GM18507 (cell line): Measurements from ENCODE around the gene OR4F6.
"Not testable (repeated sequence)": the region's sequence is repeated elsewhere in the genome, so short reads cannot be mapped to it uniquely, and the experiment has no call there.

Experiments used
- DNase-seq: peaks from one replicate; pipeline ENCODE4 v3.0.0; 2011; ENCODE audit warnings: low read depth; ENCODE audit not compliant: insufficient read length; ENCODE audit errors: extremely low spot score
- FAIRE-seq: peaks from 2 replicates; lab custom pipeline; 2011; peaks lifted over from hg19 to GRCh38; lab: Jason Lieb, UNC

The OR4F6 gene

GRCh38 chr15:101803209-101803608 is at the start of gene OR4F6:
TSS of gene OR4F6 (plus strand) at chr15:101803509. CDS start at chr15:101805720, 2,211 bp downstream.
- DNase-seq (no peak), FAIRE-seq (no peak)

GRCh38 chr15:101764669-101765339 is 38.5 kb upstream of the OR4F6 start:
- DNase-seq, FAIRE-seq: not testable (repeated sequence)

GRCh38 chr15:101765340-101765671 is 38.0 kb upstream of the OR4F6 start:
- DNase-seq, FAIRE-seq: not testable (repeated sequence)

GRCh38 chr15:101765772-101766456 is 37.4 kb upstream of the OR4F6 start:
- no peak for FAIRE-seq
- no peak for DNase-seq

DNA sequence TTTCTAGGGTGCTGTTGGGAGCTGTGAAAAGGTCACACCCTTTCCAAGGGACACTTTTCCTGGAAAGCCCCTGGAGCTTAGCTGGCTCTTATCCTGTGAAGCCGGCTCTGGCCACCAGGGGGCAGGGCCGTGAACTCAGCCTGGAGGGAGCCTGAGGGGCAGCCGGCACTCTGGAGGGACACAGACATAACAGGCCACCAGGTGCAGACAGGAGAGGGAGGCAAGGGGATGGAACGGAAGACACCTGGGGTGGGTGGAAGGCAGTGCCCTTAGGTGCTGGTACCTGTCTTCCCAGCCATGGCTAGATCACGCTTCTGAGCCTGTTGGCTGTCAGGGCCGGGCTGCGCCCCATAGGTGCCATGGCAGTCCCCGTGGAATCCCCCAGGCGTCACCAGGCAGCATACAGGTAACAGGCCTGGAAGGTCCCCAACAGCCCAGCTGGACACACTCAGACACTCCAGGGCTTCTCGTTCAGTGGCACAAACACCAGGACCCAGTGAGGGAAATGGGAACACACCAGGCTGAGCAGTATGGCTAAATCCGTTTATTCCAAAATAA is 36.1 kb upstream of the OR4F6 start:
- not testable (repeated sequence) for DNase-seq
- peak; percentile 72 for FAIRE-seq

- no peak for DNase-seq
- no peak for FAIRE-seq
Measured at GRCh38 chr15:101772921-101773320, 30.4 kb upstream of the OR4F6 start.

- FAIRE-seq, result no peak
- DNase-seq, result no peak
Measured at GRCh38 chr15:101773496-101774100, 29.7 kb upstream of the OR4F6 start.

DNA sequence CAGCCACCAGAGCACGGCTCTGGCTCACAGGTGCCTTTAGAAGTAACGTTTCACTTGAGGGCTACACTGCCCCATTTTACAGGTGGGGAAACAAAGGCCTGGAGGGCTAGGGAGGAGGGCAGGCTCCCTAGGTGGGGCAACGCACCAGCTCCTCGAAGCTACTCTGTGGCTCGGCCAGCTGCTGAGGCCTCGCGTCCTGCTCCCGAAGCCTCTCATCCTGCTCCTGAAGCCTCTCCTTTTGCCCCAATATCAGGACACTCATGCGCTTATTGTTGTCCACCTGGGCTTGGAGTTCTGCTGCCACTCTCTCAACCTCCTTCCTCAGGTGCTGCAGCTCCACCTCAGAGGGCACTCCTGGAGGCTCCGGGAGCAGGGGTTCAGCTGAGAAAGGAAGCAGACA is 28.2 kb upstream of the OR4F6 start:
- FAIRE-seq (no peak), DNase-seq (no peak)

- not testable (repeated sequence) for FAIRE-seq, DNase-seq
Measured at GRCh38 chr15:101778576-101778975, 24.7 kb upstream of the OR4F6 start.

DNA sequence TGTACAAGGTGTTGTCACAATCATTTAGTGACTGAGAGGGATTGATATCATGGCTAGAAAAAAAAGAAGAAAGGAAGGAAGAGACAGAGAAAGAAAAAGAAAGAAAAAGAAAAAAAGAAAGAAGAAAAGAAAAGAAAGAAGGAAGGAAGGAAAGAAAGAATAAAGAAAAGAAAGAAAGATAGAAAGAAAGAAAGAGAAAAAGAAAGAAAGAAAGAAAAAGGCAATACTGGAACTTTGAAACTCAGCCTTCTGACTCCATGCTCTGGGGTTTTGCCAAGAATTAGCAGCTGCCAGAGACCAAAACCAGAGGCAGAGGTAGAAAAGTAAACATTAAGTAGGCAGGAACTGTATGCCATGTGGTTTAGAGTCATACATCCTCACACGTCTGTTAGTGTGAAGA is 23.1 kb upstream of the OR4F6 start:
- not testable (repeated sequence) for FAIRE-seq, DNase-seq

- DNase-seq (no peak), FAIRE-seq (no peak)
Measured at GRCh38 chr15:101781928-101782327, 21.4 kb upstream of the OR4F6 start.

DNA sequence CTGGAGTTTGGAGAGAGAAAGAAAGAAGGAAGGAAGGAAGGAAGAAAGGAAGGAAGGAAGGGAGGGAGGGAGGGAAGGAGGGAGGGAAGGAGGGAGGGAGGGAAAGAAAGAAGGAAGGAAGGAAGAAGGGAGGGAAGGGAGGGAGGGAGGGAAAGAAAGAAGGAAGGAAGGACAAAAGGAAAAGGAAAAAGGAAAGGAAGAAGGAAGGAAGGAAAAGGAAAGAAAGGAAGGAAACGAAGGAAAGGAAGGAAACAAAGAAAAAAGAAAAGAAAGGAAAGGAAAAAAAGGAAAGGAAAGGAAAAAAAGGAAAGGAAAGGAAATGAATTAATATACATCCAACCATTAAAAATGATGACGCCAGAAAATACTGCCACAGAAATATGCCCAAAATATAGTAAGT is 18.7 kb upstream of the OR4F6 start:
- no peak for FAIRE-seq
- no peak for DNase-seq

DNA sequence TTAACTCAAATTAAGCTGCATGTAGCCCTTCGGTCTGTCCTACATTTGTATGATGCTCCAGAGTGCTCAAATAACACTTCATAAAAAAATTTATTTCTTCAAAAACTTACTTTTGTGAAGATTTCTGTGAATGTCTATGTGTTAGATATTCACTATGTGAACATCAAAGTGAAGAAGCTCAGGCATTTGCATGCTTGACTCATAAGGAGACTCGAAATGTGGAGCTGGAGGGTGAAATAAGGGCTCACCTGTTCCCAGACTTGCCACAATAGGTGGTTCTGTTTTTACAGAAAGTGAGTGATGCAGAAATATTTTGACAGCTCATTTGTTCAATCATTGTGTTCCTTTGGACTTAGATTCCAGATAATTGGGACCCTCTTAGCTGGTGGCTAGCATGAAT is 16.9 kb upstream of the OR4F6 start:
- FAIRE-seq, DNase-seq: not testable (repeated sequence)

- FAIRE-seq, DNase-seq: not testable (repeated sequence)
Measured at GRCh38 chr15:101788001-101788400, 15.3 kb upstream of the OR4F6 start.

DNA sequence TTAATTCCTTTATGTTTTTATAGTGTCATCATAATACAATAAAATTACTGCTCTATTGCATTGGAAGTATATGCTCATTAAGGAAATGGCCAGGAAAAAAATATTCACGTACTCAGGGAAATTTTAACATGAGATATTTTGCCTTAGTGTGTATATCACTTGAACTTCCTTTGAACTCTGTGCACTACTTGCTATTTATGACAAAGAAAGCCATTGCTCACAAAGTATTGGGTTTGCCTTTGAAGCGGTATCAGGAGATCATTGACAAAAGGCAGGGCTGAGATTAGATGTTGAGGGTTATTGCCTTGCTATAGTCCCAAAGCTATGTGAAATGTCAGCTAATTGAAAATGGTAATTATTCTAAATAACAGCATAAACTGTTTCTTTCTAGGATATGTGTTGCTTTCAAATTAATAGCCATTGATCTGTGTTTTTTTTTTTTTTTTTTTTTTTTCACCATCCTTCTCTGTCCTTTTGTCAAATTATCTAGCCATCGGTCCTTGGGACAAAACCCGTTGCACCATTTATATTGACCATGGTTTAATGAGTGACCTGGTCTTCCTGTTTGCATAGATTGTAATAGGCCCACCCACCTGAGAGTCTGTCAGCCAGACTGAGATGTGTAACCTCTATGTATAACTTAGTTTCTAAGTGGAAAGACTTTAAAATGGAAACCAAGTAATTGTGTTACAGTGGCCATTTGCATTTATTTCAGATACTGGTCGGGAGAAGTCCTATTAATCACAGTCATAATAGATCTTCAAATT is 14.6 kb upstream of the OR4F6 start:
- FAIRE-seq, DNase-seq: not testable (repeated sequence)

DNA sequence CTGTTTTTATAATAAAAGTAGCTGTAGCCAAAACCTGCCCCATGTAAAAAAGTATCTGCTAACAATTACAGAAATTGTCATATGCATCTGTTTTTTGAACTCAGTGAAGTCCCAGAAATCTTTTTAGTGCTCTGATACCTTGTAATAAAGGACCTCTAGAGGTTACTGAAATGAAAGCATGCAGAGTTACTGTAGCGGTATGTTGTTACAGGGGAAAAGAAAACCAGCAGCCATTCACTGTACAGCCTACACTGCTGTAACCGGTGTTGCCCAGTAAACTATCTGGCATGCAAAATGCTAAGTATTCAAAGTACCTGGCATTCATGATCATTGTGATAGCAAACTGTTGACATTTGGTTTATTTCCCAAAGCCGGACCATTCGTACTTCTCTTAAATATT is 12.6 kb upstream of the OR4F6 start:
- FAIRE-seq, DNase-seq: not testable (repeated sequence)

DNA sequence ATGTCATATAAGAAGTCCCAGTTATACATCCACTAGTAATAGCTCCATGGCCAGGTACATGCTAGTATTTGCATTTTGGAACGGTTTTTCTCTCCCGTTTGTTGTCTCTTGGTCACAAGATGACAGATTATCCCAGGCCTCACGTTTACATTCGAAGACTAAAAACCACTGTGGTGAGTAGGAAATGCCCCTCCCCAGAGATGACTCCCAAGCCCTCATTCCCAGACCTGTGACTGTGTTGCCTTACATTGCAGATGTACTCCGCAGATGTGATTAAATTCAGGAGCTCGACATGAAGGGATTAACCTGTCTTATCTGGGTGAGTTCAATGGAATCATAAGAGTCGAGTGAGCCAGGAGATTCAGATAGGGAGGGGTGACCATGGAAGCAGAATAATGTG is 9.3 kb upstream of the OR4F6 start:
- not testable (repeated sequence) for DNase-seq, FAIRE-seq

DNA sequence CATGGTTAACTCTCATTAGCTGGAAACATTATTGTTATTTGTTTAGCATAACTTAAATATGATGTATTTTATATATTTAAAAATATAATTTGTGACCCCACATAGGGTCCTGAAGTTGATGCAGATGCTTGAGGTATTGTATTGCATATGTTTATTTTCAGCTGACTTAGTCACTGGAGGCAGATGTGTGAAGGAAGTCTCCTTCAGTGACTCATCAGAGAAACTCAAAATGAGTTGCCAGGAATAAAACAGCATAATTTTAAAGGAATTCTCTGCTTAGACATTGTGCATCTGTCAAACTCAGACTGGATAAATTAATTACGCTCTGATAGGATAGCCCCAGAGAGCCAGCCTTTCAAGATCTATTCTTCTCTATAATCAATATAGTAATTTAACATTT is 7.9 kb upstream of the OR4F6 start:
- FAIRE-seq (no peak), DNase-seq (no peak)

GRCh38 chr15:101799665-101800064 is 3.6 kb upstream of the OR4F6 start:
- FAIRE-seq (no peak), DNase-seq (no peak)

- no peak for FAIRE-seq
- DNase-seq, result no peak
Measured at GRCh38 chr15:101801048-101801447, 2.3 kb upstream of the OR4F6 start.
